Vagina (tissue), 2 donors: ENCODE measurements around the gene DPYSL4.

Experiments used
- POLR2AphosphoS5 ChIP-seq, 2 donors: sonication (generic); formaldehyde crosslinking; IDR thresholded peaks; one replicate each; pipeline ENCODE4 v1.9.0; 2017; ENCODE audit warnings: antibody characterized with exemption in 2 of 2, mild to moderate bottlenecking in 2 of 2, low read depth in 1 of 2; ENCODE audit not compliant: insufficient read depth in 1 of 2
- TF ChIP-seq, protein P1 (sequence below), 3 experiments: fragments of 450-650 bp in 2 of 3; fragments of 200-600 bp in 1 of 3; sonication (generic) in 1 of 3; IDR thresholded peaks; one replicate each; pipeline ENCODE4 v1.5.1; 2017 to 2019; ENCODE audit warnings: antibody characterized with exemption in 3 of 3, mild to moderate bottlenecking in 2 of 3, moderate library complexity in 2 of 3

DNA sequence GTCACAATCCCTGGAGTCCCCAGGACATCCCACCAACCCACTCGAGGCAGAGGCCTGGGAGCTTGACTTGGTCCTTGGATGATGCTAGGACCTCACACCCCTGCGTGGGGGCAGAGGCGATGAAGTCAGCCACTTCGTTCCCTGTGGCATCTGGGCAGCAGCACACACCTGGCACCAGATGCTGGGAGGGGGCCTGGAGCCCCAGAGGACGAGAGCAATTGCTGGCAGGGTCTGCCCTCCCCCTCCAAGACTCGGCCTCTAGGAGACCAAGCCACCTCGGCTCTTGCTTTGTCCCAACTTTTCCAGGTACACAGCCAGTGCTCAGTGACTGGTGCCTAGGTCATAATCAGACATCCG lies 39.1 kb downstream of the DPYSL4 start:
- no peak for TF ChIP-seq POLR2AphosphoS5 (IDR thresholded peaks at IDR 0.05; ENCODE audit: insufficient read depth in 1 of 2, low read depth in 1 of 2)
- TF ChIP-seq, protein P1, sequence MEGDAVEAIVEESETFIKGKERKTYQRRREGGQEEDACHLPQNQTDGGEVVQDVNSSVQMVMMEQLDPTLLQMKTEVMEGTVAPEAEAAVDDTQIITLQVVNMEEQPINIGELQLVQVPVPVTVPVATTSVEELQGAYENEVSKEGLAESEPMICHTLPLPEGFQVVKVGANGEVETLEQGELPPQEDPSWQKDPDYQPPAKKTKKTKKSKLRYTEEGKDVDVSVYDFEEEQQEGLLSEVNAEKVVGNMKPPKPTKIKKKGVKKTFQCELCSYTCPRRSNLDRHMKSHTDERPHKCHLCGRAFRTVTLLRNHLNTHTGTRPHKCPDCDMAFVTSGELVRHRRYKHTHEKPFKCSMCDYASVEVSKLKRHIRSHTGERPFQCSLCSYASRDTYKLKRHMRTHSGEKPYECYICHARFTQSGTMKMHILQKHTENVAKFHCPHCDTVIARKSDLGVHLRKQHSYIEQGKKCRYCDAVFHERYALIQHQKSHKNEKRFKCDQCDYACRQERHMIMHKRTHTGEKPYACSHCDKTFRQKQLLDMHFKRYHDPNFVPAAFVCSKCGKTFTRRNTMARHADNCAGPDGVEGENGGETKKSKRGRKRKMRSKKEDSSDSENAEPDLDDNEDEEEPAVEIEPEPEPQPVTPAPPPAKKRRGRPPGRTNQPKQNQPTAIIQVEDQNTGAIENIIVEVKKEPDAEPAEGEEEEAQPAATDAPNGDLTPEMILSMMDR (IDR thresholded peaks at IDR 0.05): no peak
